ENCODE results near the gene CDCP2. TPM values are rescaled to one million over a fixed set of nuclear protein-coding genes. Genes with fewer than 3 reads are reported as not detected.
"Not testable (repeated sequence)": the region's sequence is repeated elsewhere in the genome, so short reads cannot be mapped to it uniquely, and the experiment has no call there.

The CDCP2 gene
- total and polyA plus RNA-seq, 2 experiments from 2014 or later: not detected

DNA sequence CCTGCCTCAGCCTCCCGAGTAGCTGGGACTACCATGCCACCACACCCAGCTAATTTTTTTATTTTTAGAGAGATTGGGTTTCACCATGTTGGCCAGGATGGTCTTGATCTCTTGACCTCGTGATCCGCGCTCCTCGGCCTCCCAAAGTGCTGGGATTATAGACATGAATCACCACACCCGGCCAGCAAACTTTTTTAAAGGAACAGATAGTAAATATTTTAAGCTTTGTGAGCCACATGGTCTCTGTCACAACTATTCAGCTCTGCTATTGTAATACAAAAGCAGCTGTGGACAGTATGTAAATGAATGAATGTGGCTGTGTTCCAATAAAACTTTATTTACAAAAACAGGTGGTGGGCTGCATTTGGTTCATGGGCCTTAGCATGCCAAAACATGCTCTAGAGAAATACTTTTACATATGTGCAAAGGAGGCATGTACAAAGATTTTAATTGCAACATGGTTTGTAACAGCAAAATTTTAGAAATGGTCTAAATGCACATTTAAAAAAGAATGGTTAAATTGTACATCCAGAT is 47.0 kb downstream of the CDCP2 start:
- Histone ChIP-seq H3K36me3 (replicated peaks; ENCODE audit: insufficient read depth, low read depth) (no peaks in the 10 kb centered on the region), H3K4me2 (no peak overlapping the region), H4K20me1 (ENCODE audit: insufficient read depth, poor library complexity, severe bottlenecking) (no peaks in the 10 kb centered on the region), H3K27me3 (no peaks in the 10 kb centered on the region), H2AFZ (no peak overlapping the region), H3K27ac (no peak overlapping the region), H3K4me3 (no peak overlapping the region), H3K9me3 (ENCODE audit: low read depth) (no peaks in the 10 kb centered on the region), H3K9me2 (replicated peaks; ENCODE audit: insufficient read depth) (no peaks in the 10 kb centered on the region), H3K4me1 (ENCODE audit: insufficient read depth) (no peaks in the 10 kb centered on the region), H3K79me2 (no peaks in the 10 kb centered on the region)
- 70% methylated on average over 6 of the region's 6 CpGs for WGBS (ENCODE audit: low lambda C conversion rate, missing lambda C conversion rate)
- no peak for TF ChIP-seq CTCF (IDR thresholded peaks at IDR 0.05; ENCODE audit: poor library complexity)
- TF ChIP-seq EZH2 (IDR thresholded peaks at IDR 0.05; ENCODE audit: borderline replicate concordance): no peak
- TF ChIP-seq EZH2phosphoT487 (IDR thresholded peaks at IDR 0.05; ENCODE audit: low read depth, severe bottlenecking, unreplicated experiment): no peak
- no peak for DNase-seq (ENCODE audit: low spot score)

GRCh38 chr1:54105080-54105479 is 47.7 kb downstream of the CDCP2 start:
- no peak overlapping the region for H2AFZ ChIP-seq

DNA sequence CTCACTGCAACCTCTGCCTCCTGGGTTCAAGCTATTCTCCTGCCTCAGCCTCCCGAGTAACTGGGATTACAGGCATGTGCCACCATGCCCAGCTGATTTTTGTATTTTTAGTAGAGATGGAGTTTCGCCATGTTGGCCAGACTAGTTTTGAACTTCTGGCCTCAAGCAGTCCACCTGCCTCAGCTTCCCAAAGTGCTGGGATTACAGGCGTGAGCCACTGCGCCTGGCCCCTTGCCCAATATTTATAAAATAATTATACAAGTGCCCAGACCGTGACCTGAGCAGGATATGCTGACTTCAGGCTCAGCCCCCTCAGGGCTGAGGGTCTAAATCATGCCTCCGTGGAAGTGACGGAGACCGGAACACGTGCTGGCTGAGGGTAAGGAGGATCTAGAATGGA is 48.2 kb downstream of the CDCP2 start:
- H3K4me3 ChIP-seq; DNase-seq (ENCODE audit: low spot score); H2AFZ ChIP-seq; H3K27ac ChIP-seq; H4K20me1 ChIP-seq (ENCODE audit: insufficient read depth, poor library complexity, severe bottlenecking); H3K4me1 ChIP-seq (ENCODE audit: insufficient read depth); H3K79me2 ChIP-seq; H3K36me3 ChIP-seq (replicated peaks; ENCODE audit: insufficient read depth, low read depth); H3K9me3 ChIP-seq (ENCODE audit: low read depth); H3K27me3 ChIP-seq; H3K9me2 ChIP-seq (replicated peaks; ENCODE audit: insufficient read depth); H3K4me2 ChIP-seq: not testable (repeated sequence)
- WGBS (ENCODE audit: low lambda C conversion rate, missing lambda C conversion rate): 95% methylated on average over 9 of the region's 9 CpGs

More at GRCh38 chr1:54105080-54105479, 47.7 kb downstream of the CDCP2 start:
- Histone ChIP-seq H3K9me2 (replicated peaks; ENCODE audit: insufficient read depth) (no peaks in the 10 kb centered on the region), H3K4me3 (no peak overlapping the region), H3K4me2 (no peak overlapping the region), H4K20me1 (ENCODE audit: insufficient read depth, poor library complexity, severe bottlenecking) (no peaks in the 10 kb centered on the region), H3K9me3 (ENCODE audit: low read depth) (no peaks in the 10 kb centered on the region), H3K4me1 (ENCODE audit: insufficient read depth) (peaks cover 4% of the 10 kb centered on the region), H3K79me2 (no peaks in the 10 kb centered on the region), H3K36me3 (replicated peaks; ENCODE audit: insufficient read depth, low read depth) (no peaks in the 10 kb centered on the region), H3K27ac (no peak overlapping the region), H3K27me3 (no peaks in the 10 kb centered on the region)
- no peak for DNase-seq (ENCODE audit: low spot score)
- 81% methylated on average over 1 of the region's 1 CpG for WGBS (ENCODE audit: low lambda C conversion rate, missing lambda C conversion rate)
- TF ChIP-seq EZH2 (IDR thresholded peaks at IDR 0.05; ENCODE audit: borderline replicate concordance) (no peak), CTCF (IDR thresholded peaks at IDR 0.05; ENCODE audit: poor library complexity) (no peak), EZH2phosphoT487 (IDR thresholded peaks at IDR 0.05; ENCODE audit: low read depth, severe bottlenecking, unreplicated experiment) (no peak)

DNA sequence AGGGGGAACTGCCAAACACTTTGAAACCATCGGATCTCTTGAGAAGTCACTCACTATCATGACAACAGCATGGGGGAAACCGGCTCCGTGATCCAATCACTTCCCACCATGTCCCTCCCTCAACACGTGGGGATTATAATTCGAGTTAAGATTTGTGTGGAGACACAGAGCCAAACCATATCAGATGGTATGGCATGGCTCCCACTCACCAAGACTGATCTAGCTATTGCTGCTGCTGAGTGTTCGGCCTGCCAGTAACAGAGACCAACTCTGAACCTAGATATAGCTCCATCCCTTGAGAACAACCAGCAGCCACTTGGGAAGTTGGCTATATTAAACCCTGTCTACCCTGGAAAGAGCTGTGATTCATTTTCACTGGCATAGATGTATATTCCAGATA is 49.4 kb downstream of the CDCP2 start:
- WGBS (ENCODE audit: low lambda C conversion rate, missing lambda C conversion rate): 92% methylated on average over 6 of the region's 6 CpGs
- H3K9me2 ChIP-seq (replicated peaks; ENCODE audit: insufficient read depth): no peaks in the 10 kb centered on the region
- H3K4me1 ChIP-seq (ENCODE audit: insufficient read depth): peaks cover 4% of the 10 kb centered on the region
- H3K4me2 ChIP-seq: no peak overlapping the region
- no peaks in the 10 kb centered on the region for H3K9me3 ChIP-seq (ENCODE audit: low read depth)
- no peaks in the 10 kb centered on the region for H4K20me1 ChIP-seq (ENCODE audit: insufficient read depth, poor library complexity, severe bottlenecking)
- no peaks in the 10 kb centered on the region for H3K36me3 ChIP-seq (replicated peaks; ENCODE audit: insufficient read depth, low read depth)
- no peak overlapping the region for H3K27ac ChIP-seq
- DNase-seq (ENCODE audit: low spot score): no peak
- H3K79me2 ChIP-seq: no peaks in the 10 kb centered on the region
- TF ChIP-seq CTCF (IDR thresholded peaks at IDR 0.05; ENCODE audit: poor library complexity) (no peak), EZH2phosphoT487 (IDR thresholded peaks at IDR 0.05; ENCODE audit: low read depth, severe bottlenecking, unreplicated experiment) (no peak), EZH2 (IDR thresholded peaks at IDR 0.05; ENCODE audit: borderline replicate concordance) (no peak)
- H3K27me3 ChIP-seq: no peaks in the 10 kb centered on the region
- H3K4me3 ChIP-seq: no peak overlapping the region
- no peak overlapping the region for H2AFZ ChIP-seq

Measured in hepatocyte (in vitro differentiated cells).